Bronchial smooth muscle cell (primary cell): ENCODE results near the gene TIMM10. TPM values are rescaled to one million over a fixed set of nuclear protein-coding genes. Genes with fewer than 3 reads are reported as not detected.

Source experiments
- total RNA-seq: library from RNA; depleted of rRNA; stranded (reverse); fragments of >200 nt; gene quantifications from 2 replicates; pipeline ENCODE4 v1.2.1, GENCODE V29; 2014

Gene TIMM10
- total RNA-seq, result 47.3 and 55.0 TPM in 2 replicates

GRCh38 chr11:57530596-57531507, at the start of gene TIMM10:
TSS of gene TIMM10 (minus strand) at chr11:57530754. CDS start at chr11:57530189, 565 bp downstream.

GRCh38 chr11:57567515-57568329, 37.2 kb upstream of the TIMM10 start, which contains the start of gene UBE2L6:
TSS of gene UBE2L6 (minus strand) at chr11:57567672. CDS start at chr11:57567611, 61 bp downstream.

GRCh38 chr11:57536947-57537619, 6.5 kb upstream of the TIMM10 start, which contains the start of gene SMTNL1:
TSS of gene SMTNL1 (plus strand) at chr11:57537595. CDS start at chr11:57542643, 5,048 bp downstream.

GRCh38 chr11:57515332-57516060, 15.1 kb downstream of the TIMM10 start, which contains the start of gene SLC43A1:
TSS of gene SLC43A1 (minus strand) at chr11:57515702. CDS start at chr11:57514111, 1,591 bp downstream.

Other genes starting within 250 kb of the TIMM10 start
- 72.7 and 81.8 TPM in 2 replicates for gene TNKS1BP1, start 205.8 kb downstream of the TIMM10 start, total RNA-seq
- gene SSRP1, start 194.9 kb downstream of the TIMM10 start, total RNA-seq, result 44.9 and 59.9 TPM in 2 replicates
- not detected in 2 replicates for gene P2RX3, start 192.4 kb downstream of the TIMM10 start, total RNA-seq
- gene PRG3, start 149.6 kb downstream of the TIMM10 start, total RNA-seq, result not detected in 2 replicates
- not detected in 2 replicates for gene PRG2, start 140.1 kb downstream of the TIMM10 start, total RNA-seq
- gene SLC43A3, start 103.6 kb downstream of the TIMM10 start, total RNA-seq, result 13.1 and 20.6 TPM in 2 replicates
- gene RTN4RL2, start 70.2 kb downstream of the TIMM10 start, total RNA-seq, result under 0.01 TPM in 2 replicates
- 12.0 and 26.4 TPM in 2 replicates for gene SLC43A1, start 15.1 kb downstream of the TIMM10 start, total RNA-seq
- gene SMTNL1, start 6.8 kb upstream of the TIMM10 start, total RNA-seq, result not detected in 2 replicates
- gene UBE2L6, start 36.9 kb upstream of the TIMM10 start, total RNA-seq, result 63.2 and 73.2 TPM in 2 replicates
- gene SERPING1, start 66.9 kb upstream of the TIMM10 start, total RNA-seq, result 5.5 and 7.6 TPM in 2 replicates
- gene YPEL4, start 119.2 kb upstream of the TIMM10 start, total RNA-seq, result 2.2 and 4.7 TPM in 2 replicates
- 13.4 and 17.8 TPM in 2 replicates for gene CLP1, start 127.0 kb upstream of the TIMM10 start, total RNA-seq
- 18.4 and 20.0 TPM in 2 replicates for gene ZDHHC5, start 137.4 kb upstream of the TIMM10 start, total RNA-seq
- gene MED19, start 181.5 kb upstream of the TIMM10 start, total RNA-seq, result 10.6 and 13.4 TPM in 2 replicates
- gene TMX2, start 181.8 kb upstream of the TIMM10 start, total RNA-seq, result 35.3 and 39.4 TPM in 2 replicates
- 50.1 and 88.9 TPM in 2 replicates for gene SELENOH, start 210.7 kb upstream of the TIMM10 start, total RNA-seq
- gene BTBD18, start 221.1 kb upstream of the TIMM10 start, total RNA-seq, result not detected in 2 replicates
- 75.2 and 91.6 TPM in 2 replicates for gene CTNND1, start 231.0 kb upstream of the TIMM10 start, total RNA-seq